ENCODE data around the gene RMP24.
"Not testable (repeated sequence)": the region's sequence is repeated elsewhere in the genome, so short reads cannot be mapped to it uniquely, and the experiment has no call there.

Gene RMP24

DNA sequence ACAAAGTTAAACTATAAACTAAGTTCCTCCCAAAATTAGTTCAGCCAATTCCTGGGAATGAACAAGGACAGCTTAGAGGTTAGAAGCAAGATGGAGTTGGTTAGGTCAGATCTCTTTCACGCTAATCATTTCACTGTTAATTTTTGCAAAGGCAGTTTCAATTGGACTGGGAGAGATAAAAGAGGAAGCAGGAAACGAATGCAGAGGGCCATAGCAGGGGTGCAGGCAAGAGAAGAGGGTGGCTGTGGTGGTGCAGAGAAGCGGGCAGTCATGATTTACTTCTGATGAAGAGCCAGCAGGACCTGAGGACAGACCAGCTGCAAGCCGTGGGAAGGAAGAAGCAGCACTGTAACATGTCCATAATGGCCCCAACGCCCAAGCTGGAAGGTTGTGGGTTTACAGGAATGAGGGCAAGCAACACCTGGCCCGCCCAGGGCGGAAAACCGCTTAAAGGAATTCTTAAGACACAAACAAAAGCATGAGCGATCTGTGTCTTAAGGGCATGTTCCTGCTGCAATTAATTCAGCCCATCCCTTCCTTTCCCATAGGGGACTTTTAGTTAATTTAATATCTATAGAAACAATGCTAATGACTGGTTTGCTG lies 4.1 kb upstream of the RMP24 start:
- no peak for DNase-seq

DNA sequence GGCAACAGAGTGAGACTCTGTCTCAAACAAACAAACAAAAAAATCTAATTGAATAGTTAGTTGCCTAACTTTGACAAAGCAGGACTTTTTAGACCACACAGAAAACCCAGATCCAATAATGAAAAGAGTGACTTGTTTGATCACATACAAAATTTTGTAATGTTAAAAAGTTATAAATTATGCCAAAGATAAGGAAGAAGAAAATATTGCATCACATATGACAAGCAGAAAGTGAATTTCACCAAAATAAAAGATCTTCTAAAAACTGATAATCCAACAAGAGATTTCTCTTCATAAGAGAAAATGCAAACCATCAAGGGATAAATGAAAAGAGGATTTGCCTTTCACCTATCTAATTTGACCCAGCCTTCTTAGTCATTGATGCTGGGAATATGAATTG lies 2.8 kb upstream of the RMP24 start:
- no peak for DNase-seq

DNA sequence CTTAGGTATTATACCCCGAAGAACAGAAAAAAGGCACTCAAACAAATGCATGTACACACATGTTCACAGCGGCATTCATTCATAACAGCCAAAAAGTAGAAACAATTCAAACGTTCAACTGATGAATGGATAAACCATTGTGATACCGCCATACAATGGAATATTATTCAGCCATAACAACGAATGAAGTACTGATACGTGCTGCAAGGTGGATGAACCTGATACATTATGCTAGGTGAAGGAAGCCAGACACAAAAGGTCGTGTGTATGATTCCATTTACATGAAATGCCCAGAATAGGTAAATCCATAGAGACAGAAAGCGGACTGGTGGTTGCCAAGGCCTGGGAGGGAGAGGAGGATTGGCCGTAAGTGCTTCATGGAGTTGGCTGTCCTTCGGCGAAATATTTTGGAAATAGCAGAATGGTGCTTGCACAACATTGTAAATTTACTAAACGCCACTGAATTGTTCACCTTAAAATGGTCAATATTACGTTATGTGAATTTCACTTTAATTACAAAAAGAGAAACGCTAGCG lies 750 bp upstream of the RMP24 start:
- no peak for DNase-seq

DNA sequence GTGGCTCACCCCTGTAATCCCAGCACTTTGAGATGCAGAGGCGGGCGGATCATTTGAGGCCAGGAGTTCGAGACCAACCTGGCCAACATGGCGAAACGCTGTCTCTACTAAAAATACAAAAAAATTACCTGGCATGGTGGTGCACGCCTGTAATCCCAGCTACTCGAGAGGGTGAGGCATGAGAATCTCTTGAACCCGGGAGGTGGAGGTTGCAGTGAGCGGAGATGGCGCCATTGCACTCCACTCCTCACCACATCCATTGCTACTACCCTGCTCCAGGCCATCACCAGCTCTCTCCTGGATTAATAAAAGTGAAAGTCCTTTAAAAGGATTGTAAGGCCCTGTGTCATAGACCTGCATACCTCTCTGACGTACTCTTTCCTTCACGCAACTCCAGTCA lies 1.2 kb downstream of the RMP24 start:
- DNase-seq = no peak

DNA sequence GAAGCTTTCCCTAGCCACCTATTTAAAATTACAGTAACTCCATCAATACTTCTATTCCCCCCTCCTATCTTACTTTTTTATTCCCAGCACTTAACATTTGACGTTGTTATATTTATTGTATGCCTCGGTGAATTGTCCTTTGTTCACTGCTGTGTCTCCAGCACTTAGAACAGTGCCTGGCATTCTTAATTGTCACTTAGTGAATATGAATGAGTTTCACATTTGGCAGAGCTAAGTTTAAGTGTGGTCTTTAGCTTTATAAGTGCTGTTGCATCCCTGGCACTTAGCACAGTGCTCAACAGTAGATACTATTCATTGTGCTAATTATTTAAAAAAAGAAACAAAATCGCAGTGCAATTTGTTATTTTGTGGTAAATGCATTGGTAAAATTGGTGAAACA lies 1.7 kb downstream of the RMP24 start:
- DNase-seq = no peak

DNA sequence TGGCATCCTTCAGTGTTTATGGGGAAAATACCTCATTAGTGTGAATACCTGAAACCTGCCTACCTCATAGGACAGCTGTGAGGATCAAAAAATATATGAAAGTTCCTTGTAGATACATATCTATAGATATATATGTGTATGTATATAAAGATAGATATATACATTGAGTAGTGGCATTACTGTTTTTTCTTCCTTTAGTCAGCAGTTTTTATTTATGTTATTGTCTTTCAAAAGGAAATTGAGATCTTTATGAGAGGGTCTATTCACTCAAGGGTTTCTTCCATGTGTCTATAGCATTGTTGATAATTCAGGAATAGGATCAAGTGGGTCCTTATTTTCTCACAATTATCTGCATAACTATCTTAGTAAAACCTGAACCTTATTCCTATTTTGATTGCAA lies 6.6 kb downstream of the RMP24 start:
- no peak for DNase-seq

DNA sequence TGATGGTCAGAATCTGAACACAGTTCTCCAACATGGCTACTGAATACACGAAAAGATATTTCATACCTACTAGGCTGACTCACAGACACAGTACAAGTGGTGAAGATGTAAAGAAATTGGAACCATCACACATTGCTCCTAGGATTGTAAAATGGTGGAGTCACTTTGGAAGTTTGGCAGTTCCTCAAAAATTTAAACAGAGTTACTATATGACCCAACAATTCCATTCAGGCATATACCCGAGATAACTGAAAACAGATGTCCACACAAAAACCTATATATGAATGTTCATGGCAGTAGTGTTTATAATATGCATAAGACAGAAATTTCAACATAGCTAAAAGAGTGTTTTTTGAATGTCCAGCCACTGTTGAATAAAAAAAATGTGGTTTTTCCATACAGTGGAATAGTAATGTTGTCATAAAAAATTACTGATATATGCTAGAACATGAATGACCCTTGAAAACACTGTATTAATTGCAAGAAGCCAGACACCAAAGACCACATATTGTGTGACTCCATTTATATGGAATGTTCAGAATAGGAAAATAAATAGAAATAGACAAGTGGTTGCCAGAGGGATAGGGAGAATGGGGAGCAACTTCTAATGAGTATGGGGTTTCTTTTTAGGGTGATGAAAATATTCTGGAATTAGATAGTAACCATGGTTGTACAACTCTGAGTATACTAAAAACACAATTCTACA lies 10.1 kb downstream of the RMP24 start:
- no peak for DNase-seq

DNA sequence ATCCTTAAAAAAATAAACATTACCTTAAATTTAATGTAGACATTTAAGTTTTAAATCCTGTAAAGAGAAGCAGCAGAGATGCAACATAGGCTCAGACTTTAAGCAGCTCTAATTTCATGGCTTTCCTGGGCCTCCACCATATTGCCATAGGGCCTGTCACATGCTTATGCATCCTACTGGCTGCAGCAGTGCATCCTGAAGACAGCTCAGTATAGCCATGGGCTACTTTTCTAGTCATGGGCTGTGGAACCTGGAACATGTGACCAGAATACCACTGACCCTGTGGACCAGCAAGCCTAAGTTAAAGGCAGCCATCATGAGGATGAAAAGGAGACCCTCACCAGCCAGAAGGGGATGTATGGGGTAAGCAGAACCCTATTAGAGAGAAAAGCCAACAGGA lies 10.7 kb downstream of the RMP24 start:
- DNase-seq = no peak

DNA sequence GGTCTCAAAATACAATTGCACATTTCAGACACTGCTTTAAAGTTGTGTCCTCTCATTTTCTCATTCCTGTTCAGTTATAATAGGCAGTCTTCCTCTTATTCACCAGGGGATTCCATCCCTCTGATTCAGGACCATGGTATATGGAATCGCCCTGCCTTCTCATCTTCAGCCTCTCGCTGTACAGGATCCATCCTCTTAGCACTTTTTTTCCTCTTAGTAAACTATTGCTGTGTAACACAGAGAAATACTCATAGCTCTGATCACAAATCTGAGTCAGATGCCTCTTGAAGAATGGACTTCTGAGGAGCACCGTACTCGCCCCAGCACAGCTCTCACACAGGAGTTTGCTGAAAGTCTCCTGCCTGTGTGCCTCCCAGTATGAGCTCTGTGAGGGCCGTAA lies 11.3 kb downstream of the RMP24 start:
- DNase-seq = no peak

DNA sequence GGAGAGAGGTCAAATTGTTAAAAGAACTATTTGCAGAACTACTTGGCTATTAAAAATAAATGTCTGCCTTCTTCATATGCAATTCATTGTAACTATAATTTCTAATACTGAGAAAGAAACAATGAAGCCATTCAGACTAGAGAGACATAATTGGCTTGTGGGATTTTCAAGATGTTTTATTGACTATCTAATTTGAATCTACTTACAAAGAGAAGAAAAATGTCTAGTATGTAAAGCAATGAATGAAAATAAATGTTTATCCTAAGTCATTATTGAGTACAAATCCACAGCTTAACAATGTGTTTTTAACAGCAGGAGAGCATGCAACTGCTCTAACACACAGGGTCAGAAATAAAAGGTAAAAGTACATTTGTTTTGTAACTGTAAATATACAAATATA lies 19.2 kb downstream of the RMP24 start:
- DNase-seq = no peak

DNA sequence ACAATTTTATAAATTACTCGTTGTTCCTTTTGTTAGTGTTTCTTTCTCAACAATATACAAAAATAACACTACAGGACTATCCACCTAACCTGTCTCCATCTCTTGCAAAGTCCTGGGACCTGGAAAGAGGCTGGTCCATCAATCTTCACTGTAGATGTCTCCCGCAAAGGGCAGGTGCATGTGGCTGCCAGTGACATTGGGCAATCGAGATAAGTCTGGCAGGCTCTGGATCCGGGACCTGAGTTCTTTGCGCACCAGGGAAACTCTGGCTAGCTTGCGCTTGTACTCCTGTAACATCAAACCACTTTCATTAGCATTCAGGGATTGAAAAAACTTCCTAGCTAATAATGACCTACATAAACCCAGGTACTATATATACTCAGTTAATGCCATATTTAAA lies 20.5 kb downstream of the RMP24 start:
- no peak for DNase-seq

DNA sequence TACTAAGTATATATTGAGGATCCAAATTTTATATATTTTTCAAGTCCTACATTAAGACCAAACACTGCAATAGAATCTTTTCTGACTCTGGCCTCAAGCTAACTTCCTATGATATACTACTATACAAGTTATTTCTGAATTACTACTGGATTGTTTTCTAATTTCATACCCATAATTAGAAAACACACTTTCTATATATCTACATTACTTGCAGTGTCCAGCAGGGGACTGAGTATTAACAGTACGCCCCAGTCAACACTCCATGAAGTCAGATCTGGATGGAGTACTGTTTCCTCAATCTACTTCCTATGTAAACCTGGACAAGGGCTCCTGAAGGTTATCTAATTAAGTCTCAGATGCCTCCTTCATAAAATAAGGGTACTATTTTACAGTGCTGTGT lies 26.5 kb downstream of the RMP24 start:
- no peak for DNase-seq

DNA sequence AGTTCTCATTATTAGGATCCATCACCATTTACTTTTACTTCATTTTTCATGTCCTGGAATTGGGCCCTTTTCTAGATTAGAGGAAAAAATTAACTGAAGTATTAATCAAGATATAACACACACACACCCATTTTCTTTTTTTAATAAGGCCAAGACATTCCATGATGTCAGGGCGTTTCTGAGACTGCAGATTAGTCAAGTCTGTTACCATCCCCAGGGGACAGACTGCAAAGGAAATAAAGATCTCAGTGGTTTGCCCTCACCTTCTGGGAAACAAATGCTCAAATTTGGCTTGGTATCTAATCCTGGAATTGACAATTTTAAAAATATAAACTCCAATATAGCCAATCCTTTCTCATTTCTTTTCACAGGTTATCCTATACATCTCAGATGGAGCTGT lies 27.4 kb downstream of the RMP24 start:
- no peak for DNase-seq

DNA sequence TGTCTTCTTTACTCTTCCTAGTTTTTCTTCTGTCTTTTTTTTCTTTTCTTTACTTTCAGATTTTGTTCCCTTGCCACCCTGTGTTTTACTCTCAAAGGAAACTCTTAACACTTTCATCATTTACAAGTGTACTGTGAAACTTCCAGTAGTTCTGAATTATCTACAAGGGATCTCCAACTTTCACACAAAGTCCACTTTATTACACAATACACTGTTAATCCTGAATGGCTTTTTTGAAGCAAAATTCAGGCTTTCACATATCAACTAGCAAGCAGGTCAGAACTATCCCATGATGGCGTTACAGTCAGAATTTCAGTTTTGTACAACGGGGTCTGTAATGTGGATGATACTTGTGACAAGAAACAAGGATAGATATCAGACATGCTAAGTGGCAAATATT lies 34.5 kb downstream of the RMP24 start:
- no peak for DNase-seq

DNA sequence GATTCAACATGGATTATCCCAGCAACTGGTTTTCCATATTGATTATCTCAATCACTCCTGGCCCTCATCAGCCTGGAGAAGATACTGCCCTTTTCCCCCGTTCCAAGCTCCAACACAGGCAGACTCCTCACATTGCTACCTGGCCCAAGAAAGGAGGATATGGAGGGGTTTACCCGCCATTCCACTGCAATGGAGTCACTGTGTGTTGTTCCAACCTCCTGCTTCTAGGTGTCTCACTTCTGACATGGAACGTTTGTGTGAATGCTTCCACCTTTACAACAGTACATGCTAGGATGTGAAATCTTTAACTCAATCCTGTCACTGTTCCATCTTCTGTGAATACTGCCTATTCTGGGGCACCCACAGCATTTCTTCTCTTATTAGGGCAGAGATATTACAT lies 36.7 kb downstream of the RMP24 start:
- no peak for DNase-seq

DNA sequence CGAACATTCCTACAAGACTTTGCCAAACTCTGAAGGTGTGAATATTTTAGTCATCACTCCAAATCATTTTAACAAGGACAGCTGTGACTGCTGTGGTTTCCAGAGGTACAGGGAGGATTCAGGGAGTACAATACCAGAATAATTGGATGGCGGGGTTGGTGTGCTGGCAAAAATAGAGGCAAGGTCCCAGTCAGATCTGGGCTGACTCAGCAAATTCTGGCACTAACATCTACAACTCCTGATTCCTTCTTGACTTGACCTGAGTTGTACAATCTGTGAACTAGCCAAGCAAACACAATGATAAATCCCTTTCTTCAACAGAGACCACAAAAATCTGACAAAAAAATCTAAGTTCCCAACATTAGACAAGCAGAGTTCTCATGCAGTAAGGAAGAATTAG lies 40.4 kb downstream of the RMP24 start:
- no peak for DNase-seq

DNA sequence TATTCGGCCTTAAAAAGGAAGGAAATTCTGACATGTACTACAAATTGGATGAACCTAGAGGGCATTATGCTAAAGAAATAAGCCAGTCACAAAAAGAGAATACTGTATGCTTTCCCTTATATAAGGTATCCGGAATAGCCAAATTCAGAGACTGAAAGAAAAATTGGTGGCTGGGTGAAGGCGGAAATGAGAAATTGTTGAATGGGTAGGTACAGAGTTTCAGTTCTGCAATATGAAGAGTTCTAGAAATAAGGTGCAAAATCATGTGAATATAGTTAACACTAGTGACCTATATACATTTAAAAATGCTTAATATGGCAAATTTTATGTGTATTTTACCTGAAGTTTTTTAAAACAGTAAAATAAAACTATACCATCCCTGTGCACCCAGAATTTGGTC lies 43.1 kb downstream of the RMP24 start:
- DNase-seq = no peak

DNA sequence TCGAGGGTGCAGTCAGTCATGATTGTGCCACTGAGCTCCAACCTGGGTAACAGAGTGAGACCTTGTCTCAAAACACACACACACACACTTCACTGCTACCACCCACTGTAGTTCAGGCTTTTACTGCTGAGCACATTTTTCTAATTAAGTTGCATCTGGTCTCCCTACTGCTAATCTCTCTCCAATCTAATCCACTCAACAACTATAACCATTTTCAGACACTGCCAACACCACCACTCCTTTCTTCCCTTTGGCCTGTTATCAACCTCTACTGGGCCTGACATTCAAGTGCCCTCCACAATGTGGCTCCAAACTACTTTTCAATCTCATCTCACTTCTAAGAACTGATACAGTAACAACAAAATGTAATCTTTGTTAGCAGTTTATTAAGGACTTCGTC lies 44.8 kb downstream of the RMP24 start:
- no peak for DNase-seq

DNA sequence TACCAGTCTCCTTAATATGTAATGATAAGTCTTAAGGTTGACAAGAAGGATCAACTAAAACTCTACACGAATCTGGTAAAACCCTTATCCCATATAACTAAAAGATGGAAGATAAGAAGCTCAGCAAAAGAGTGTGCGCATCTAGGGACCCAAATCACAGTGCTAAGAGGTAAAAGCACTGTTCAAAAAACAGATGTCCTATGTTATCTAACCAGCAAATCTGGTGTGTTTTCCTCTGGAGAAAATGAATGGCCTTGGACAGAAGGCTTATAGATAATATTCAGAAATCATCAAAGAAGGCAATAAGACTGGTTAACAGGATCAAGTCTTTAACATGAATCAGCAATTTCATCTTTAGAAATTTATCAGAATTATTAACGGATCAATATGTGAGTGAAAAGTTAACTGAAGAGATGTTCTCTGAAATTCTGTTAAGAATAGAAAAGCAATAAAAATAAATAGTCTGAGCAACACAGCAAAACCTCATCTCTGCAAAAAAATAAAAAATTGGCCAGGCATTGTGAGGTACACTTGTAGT lies 47.8 kb downstream of the RMP24 start:
- no peak for DNase-seq

DNA sequence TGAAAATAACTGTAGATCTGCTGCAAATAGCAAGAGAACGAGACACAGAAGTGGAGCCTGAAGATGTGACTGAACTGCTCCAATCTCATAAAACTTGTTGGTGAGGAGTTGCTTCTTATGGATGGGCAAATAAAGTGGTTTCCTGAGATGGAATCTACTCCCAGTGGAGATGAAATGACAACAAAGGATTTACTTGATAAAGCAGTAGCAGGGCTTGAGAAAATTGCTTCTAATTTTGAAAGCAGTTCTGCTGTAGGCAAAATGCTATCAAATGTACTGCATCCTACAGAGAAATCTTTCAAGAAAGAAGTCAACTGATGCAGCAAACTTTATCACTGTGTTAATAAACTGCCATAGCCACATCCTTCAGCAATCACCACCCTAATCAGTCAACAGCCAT lies 50.9 kb downstream of the RMP24 start:
- DNase-seq = no peak

DNA sequence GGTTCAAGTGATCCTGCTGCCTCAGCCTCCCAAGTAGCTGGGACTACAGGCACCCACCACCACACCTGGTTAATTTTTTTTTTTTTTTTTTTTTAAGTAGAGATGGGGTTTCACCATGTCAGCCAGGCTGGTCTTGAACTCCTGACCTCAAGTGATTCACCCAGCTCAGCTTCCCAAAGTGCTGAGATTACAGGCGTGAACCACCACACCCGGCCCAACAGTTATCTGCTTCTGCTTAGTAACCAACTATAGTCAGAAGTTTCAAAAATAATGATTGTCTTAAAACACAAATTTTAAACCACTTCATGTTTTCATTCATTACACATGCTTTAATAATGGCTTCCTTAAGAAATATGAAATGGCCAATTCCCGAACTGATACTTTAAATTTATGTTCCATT lies 51.8 kb downstream of the RMP24 start:
- DNase-seq = not testable (repeated sequence)

DNA sequence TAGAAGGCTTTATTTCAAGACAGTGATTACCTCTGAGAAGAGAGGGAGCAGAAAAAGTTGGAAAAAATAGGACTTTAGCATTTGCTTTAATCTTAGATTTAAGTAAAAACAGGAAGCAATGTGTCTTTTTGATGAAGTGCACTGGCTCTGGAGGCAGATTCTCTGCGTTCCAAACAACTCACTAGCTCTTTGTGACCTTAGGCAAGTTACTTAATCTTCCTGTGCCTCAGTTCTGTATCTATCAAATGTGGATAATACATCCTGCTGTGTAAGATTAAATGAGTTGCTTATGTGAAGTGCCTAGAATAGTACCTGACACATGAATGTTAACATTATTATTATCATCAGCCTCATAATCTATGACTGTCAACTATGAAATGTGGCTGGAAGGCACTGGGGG lies 52.5 kb downstream of the RMP24 start:
- DNase-seq = no peak

DNA sequence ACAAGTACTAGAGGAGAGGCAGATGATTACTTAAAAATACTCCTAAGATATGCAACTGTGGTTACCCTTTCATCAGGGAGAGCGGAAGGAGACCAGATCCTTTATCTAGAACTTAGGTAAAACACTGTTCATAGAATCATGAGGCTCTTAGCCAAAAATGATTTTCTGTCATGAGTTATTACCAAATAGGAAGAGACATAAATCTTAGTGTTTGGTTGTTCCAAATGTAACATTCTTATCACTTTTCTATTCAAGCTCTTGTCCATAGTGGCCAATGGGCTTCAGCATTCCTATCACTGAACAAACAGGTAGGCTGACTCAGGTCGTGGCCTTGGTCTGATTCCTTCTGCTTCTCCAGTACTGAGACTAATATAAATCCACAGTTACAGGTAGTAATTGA lies 56.4 kb downstream of the RMP24 start:
- DNase-seq = no peak
